Omental fat pad (tissue), 4 donors: ENCODE results near the gene NAT14. TPM values are rescaled to one million over a fixed set of nuclear protein-coding genes. Genes with fewer than 3 reads are reported as not detected.
"Not testable (repeated sequence)": the region's sequence is repeated elsewhere in the genome, so short reads cannot be mapped to it uniquely, and the experiment has no call there.

Experiments
- ATAC-seq: fragments of 150-250 bp; one replicate; pipeline ENCODE4 v1.9.1; 2016; ENCODE audit warnings: mild to moderate bottlenecking, moderate library complexity; ENCODE audit not compliant: low FRiP score
- DNase-seq: peaks from one replicate; pipeline ENCODE4 v3.0.0-alpha.2; 2019; ENCODE audit warnings: low spot score
- CTCF ChIP-seq, 3 donors: fragments of 450-650 bp; IDR thresholded peaks; one replicate each; pipeline ENCODE4 v1.5.1; 2016 to 2017; ENCODE audit warnings: antibody characterized with exemption in 3 of 3, mild to moderate bottlenecking in 3 of 3, moderate library complexity in 2 of 3
- total RNA-seq, 4 donors: library from RNA; depleted of rRNA; stranded (reverse); fragments of >200 nt; gene quantifications; one replicate each; pipeline ENCODE4 v1.1.0, GENCODE V29; 2016

The NAT14 gene
- total RNA-seq, 4 donors from 2014 or later, result 2.3 to 4.6 (median 2.6) TPM

GRCh38 chr19:55526216-55527196 is 41.5 kb downstream of the NAT14 start:
- TF ChIP-seq CTCF (IDR thresholded peaks at IDR 0.05), result no peak
- ATAC-seq, result peak; percentile 75
- DNase-seq, result no peak

DNA sequence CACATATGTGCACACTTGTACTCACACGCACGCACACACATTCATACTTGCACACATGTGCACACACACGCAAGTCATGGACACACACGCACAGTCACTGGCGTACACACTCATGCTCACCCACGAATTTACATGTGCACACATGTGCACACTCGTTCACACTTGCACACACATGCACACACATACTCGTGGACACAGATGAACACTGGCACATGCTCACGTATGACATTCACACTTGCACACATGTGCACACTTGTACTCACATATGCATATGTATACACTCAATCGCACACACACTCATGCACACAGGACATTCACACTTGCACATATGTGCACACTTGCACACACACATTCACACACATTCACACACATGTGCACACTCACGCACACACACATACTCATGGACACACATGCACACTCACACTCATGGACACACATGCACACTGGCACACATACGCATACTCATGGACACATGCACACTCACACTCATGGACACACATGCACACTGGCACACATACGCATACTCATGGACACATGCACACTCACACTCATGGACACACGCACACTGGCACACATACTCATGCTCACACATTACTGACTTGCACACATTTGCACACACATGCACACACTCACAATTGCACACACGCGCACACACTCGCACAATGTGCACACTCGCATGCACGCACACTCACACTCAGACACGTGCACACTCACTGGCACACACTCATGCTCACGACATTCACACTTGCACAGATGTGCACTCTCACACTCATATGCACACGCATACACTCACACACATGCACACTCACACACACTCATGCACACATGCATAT is 42.4 kb downstream of the NAT14 start:
- DNase-seq (no peak), ATAC-seq (no peak)
- TF ChIP-seq CTCF (IDR thresholded peaks at IDR 0.05), result no peak

GRCh38 chr19:55528030-55528803 is 43.2 kb downstream of the NAT14 start:
- ATAC-seq (no peak), DNase-seq (no peak)
- TF ChIP-seq CTCF (IDR thresholded peaks at IDR 0.05), result no peak

DNA sequence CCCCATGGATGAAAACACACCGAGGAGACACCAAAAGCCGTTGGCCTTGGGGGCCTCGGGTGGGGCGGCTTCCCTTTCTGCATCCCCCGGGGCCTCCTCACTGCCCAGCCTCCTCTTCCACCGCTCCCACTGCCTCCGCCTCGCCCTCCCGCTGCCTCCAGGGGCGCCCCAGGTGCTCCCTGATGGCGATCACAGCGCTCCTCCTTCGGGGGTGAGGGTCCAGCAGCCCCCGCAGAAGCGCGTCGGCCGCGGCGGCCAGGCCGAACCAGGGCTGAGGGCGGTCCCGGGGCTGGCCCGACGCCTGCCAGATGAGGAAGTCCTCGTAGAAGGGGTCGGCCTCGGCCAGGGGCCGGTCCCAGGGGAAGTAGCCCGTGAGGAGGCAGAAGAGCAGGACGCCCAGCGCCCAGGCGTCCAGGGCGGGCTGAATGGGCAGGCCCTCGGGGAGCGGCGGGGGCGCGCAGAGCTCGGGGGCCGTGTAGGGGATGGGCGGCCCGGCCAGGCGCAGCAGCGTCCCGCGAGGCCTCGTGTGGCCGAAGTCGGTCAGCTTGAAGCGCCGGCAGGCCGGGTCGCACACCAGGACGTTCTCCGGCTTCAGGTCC is 44.7 kb downstream of the NAT14 start:
- TF ChIP-seq CTCF (IDR thresholded peaks at IDR 0.05), result no peak
- no peak for ATAC-seq
- DNase-seq, result no peak

GRCh38 chr19:55530996-55531395 is 46.0 kb downstream of the NAT14 start:
- no peak for ATAC-seq
- TF ChIP-seq CTCF (IDR thresholded peaks at IDR 0.05), result no peak
- DNase-seq, result no peak

DNA sequence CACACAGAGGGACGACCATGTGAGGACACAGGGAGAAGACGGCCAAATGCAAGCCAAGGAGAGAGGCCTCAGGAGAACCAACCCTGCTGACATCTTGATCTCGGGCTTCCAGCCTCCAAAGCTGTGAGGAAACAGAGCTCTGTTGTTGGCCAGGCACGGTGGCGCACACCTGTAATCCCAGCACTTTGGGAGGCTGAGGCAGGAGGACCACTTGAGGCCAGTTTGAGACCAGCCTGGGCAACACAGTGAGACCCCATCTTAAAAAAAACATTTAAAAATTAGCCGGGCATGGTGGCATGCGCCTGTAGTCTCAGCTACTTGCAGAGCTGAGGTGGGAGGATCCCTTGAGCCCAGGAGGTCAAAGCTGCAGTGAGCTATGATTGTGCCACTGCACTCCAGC is 49.3 kb downstream of the NAT14 start:
- not testable (repeated sequence) for DNase-seq, ATAC-seq
